ENCODE data around the gene EXOC4. TPM values are rescaled to one million over a fixed set of nuclear protein-coding genes. Genes with fewer than 3 reads are reported as not detected.

The EXOC4 gene
- total and polyA plus RNA-seq, 2 of the 8 experiments (the other 6 are each of a cell fraction or from before 2014, with no cell fraction given) = 27.0 to 67.3 TPM

- Histone ChIP-seq H3K79me1 (ENCODE audit: low read depth, low read length) (no peaks in the 10 kb centered on the region; the same call in 1 of the 2 replicates), H2BK5ac (ENCODE audit: low read depth, low read length) (no peak overlapping the region), H2BK15ac (ENCODE audit: low read length) (no peak overlapping the region), H3K4me2 (ENCODE audit: insufficient read depth in 1 of 2, low read depth in 2 of 2, low read length in 2 of 2) (no peak overlapping the region), H4K5ac (ENCODE audit: insufficient read length, low read depth, low read length) (no peak overlapping the region), H3K23ac (ENCODE audit: insufficient read length) (no peak overlapping the region), H3K23me2 (ENCODE audit: low read depth, low read length) (no peaks in the 10 kb centered on the region; the same call in 1 of the 2 replicates), H4K8ac (ENCODE audit: extremely low read depth, insufficient read depth, low read length) (no peak overlapping the region), H4K20me1 (replicated peaks in 1 of 2; ENCODE audit: control insufficient read depth in 1 of 2, insufficient read depth in 2 of 2, low read length in 2 of 2) (no peaks in the 10 kb centered on the region), H3K27ac (ENCODE audit: low read depth, low read length) (no peak overlapping the region), H3K36me3 (ENCODE audit: control insufficient read depth in 2 of 4, insufficient read depth in 4 of 4, low read length in 3 of 4) (peaks cover 0 to 2% (median 0%) of the 10 kb centered on the region in 4 experiments; a peak in 2 of 8 replicates), H3K4me1 (replicated peaks in 1 of 4; ENCODE audit: control insufficient read depth in 3 of 4, insufficient read depth in 4 of 4, low read length in 3 of 4) (no peaks in the 10 kb centered on the region), H3K27me3 (replicated peaks in 1 of 4; ENCODE audit: control insufficient read depth in 3 of 4, extremely low read depth in 1 of 4, insufficient read depth in 3 of 4, low read length in 3 of 4) (no peaks in the 10 kb centered on the region), H2BK120ac (replicated peaks; ENCODE audit: low read depth, low read length) (no peak overlapping the region), H3K14ac (ENCODE audit: insufficient read length) (no peak overlapping the region), H2BK12ac (ENCODE audit: low read depth, low read length) (no peak overlapping the region), H3K4ac (replicated peaks; ENCODE audit: insufficient read length, low read depth, low read length) (no peak overlapping the region), H3K56ac (replicated peaks; ENCODE audit: insufficient read length, low read depth, low read length) (no peak overlapping the region), H3K4me3 (ENCODE audit: extremely low read depth in 1 of 4, insufficient read depth in 2 of 4, low read depth in 3 of 4, low read length in 4 of 4) (no peak overlapping the region), H3K79me2 (ENCODE audit: control insufficient read depth in 1 of 2, insufficient read depth in 2 of 2, low read length in 2 of 2) (no peaks in the 10 kb centered on the region), H2AK5ac (ENCODE audit: low read depth, low read length) (no peak overlapping the region), H2BK20ac (ENCODE audit: low read length) (no peak overlapping the region), H2AFZ (ENCODE audit: low read length) (no peak overlapping the region), H4K91ac (replicated peaks; ENCODE audit: insufficient read length, low read length) (no peak overlapping the region), H3K9ac (replicated peaks in 1 of 4; ENCODE audit: extremely low read depth in 1 of 4, low read depth in 3 of 4, low read length in 3 of 4) (no peak overlapping the region), H3K9me3 (ENCODE audit: insufficient read depth in 2 of 2, low read depth in 1 of 2, low read length in 1 of 2) (no peaks in the 10 kb centered on the region), H3K18ac (ENCODE audit: extremely low read depth, low read length) (no peak overlapping the region)
- no peak for DNase-seq (ENCODE audit: low read depth in 1 of 2, low spot score in 2 of 2)
- no peak for FAIRE-seq
- CTCF ChIA-PET (ENCODE audit: partially characterized antibody) = no interaction called here
- POLR2A ChIA-PET (ENCODE audit: partially characterized antibody) = no interaction called here
- WGBS, 2 experiments (ENCODE audit: extremely low coverage in 1 of 2, insufficient coverage in 1 of 2, insufficient read length in 1 of 2, insufficient replicate concordance in 2 of 2, low coverage in 1 of 2, low lambda C conversion rate in 2 of 2, missing lambda C conversion rate in 1 of 2) = 87% methylated on average over 4 of the region's 4 CpGs; no CpG with 5 or more reads in 1 of the 2 experiments
- TF ChIP-seq SP1 (IDR thresholded peaks at IDR 0.05; ENCODE audit: low read depth, low read length) = no peak
- TF ChIP-seq RFX5 (IDR thresholded peaks at IDR 0.05; ENCODE audit: borderline replicate concordance, low read depth, low read length) = no peak
- TF ChIP-seq NANOG (IDR thresholded peaks at IDR 0.05; ENCODE audit: insufficient read depth, low read depth, low read length, poor library complexity, severe bottlenecking) = no peak
- no peak for TF ChIP-seq CHD2 (IDR thresholded peaks at IDR 0.05; ENCODE audit: low read length)
- no peak for TF ChIP-seq JUN (IDR thresholded peaks at IDR 0.05; ENCODE audit: low read depth, low read length)
- no peak for TF ChIP-seq KDM4A (IDR thresholded peaks at IDR 0.05; ENCODE audit: low read depth, low read length, severe bottlenecking)
- no peak for TF ChIP-seq ATF2 (IDR thresholded peaks at IDR 0.05; ENCODE audit: low read length)
- TF ChIP-seq NRF1 (IDR thresholded peaks at IDR 0.05; ENCODE audit: low read depth, low read length) = no peak
- TF ChIP-seq EGR1 (IDR thresholded peaks at IDR 0.05; ENCODE audit: borderline replicate concordance, low read depth, low read length) = no peak
- no peak for TF ChIP-seq SP2 (IDR thresholded peaks at IDR 0.05; ENCODE audit: low read length)
- no peak for TF ChIP-seq BACH1 (IDR thresholded peaks at IDR 0.05; ENCODE audit: low read length)
- TF ChIP-seq CHD1 (IDR thresholded peaks at IDR 0.05; ENCODE audit: low read depth, low read length) = no peak
These were observed 112.2 kb downstream of the EXOC4 start for GRCh38 chr7:133364959-133365690.
